ENCODE data around the gene FBXL15. TPM values are rescaled to one million over a fixed set of nuclear protein-coding genes. Genes with fewer than 3 reads are reported as not detected.

Gene FBXL15
- total and polyA plus RNA-seq, 7 donors, result 7.9 to 14.8 (median 10.8) TPM

- Histone ChIP-seq H3K9me3 (no peaks in the 10 kb centered on the region), H3K36me3 (ENCODE audit: insufficient read depth in 1 of 2, low read depth in 1 of 2) (peaks cover 12 to 100% of the 10 kb centered on the region in 2 donors), H3K4me1 (no peaks in the 10 kb centered on the region), H3K4me3 (no peak overlapping the region), H3K27ac (no peak overlapping the region), H3K27me3 (ENCODE audit: insufficient read depth in 3 of 3, low read length in 2 of 3) (no peaks in the 10 kb centered on the region)
- DNase-seq, result no peak
- intact Hi-C loops (cut with DNase I), result no loop called here
- WGBS, 3 donors, result 89 to 92% (median 91%) methylated on average over 11 to 12 of the region's 12 CpGs
- ATAC-seq, result no peak
- TF ChIP-seq, protein P1, sequence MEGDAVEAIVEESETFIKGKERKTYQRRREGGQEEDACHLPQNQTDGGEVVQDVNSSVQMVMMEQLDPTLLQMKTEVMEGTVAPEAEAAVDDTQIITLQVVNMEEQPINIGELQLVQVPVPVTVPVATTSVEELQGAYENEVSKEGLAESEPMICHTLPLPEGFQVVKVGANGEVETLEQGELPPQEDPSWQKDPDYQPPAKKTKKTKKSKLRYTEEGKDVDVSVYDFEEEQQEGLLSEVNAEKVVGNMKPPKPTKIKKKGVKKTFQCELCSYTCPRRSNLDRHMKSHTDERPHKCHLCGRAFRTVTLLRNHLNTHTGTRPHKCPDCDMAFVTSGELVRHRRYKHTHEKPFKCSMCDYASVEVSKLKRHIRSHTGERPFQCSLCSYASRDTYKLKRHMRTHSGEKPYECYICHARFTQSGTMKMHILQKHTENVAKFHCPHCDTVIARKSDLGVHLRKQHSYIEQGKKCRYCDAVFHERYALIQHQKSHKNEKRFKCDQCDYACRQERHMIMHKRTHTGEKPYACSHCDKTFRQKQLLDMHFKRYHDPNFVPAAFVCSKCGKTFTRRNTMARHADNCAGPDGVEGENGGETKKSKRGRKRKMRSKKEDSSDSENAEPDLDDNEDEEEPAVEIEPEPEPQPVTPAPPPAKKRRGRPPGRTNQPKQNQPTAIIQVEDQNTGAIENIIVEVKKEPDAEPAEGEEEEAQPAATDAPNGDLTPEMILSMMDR (IDR thresholded peaks at IDR 0.05), result no peak
Observed at GRCh38 chr10:102376901-102377300, 43.7 kb upstream of the FBXL15 start.

- Histone ChIP-seq H3K27ac (no peak overlapping the region), H3K36me3 (ENCODE audit: insufficient read depth in 1 of 2, low read depth in 1 of 2) (peaks cover 9 to 92% of the 10 kb centered on the region in 2 donors), H3K9me3 (no peaks in the 10 kb centered on the region), H3K4me1 (no peaks in the 10 kb centered on the region), H3K4me3 (no peak overlapping the region), H3K27me3 (ENCODE audit: insufficient read depth in 3 of 3, low read length in 2 of 3) (no peaks in the 10 kb centered on the region)
- TF ChIP-seq, protein P1 (IDR thresholded peaks at IDR 0.05), result no peak
- DNase-seq (no peak), ATAC-seq (no peak)
- WGBS, 3 donors, result 92 to 98% (median 97%) methylated on average over 6 of the region's 6 CpGs
- intact Hi-C loops (cut with DNase I), result no loop called here
Observed at GRCh38 chr10:102379383-102379782, 41.3 kb upstream of the FBXL15 start.

DNA sequence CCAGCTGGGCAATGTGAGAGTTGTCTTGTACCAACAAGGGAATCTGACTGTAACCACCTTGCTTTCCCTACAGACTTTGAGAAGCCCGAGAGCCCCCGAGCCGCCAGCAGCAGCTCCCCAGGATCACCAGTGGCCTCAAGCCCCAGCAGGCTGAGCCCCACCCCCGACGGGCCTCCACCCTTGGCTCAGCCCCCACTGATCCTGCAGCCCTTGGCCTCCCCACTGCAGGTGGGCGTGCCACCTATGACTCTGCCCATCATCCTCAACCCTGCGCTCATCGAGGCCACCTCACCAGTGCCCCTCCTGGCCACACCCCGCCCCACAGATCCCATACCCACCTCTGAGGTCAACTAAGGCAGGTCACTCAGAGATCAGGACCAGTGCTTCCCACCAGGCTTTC, 38.7 kb upstream of the FBXL15 start:
- no peak for DNase-seq
- ATAC-seq, result no peak
- TF ChIP-seq, protein P1 (IDR thresholded peaks at IDR 0.05), result no peak
- Histone ChIP-seq H3K4me1 (no peaks in the 10 kb centered on the region), H3K4me3 (no peak overlapping the region), H3K9me3 (no peaks in the 10 kb centered on the region), H3K36me3 (ENCODE audit: insufficient read depth in 1 of 2, low read depth in 1 of 2) (peaks cover 9 to 66% of the 10 kb centered on the region in 2 donors), H3K27ac (no peak overlapping the region), H3K27me3 (ENCODE audit: insufficient read depth in 3 of 3, low read length in 2 of 3) (no peaks in the 10 kb centered on the region)
- 85 to 87% (median 86%) methylated on average over 9 of the region's 9 CpGs for WGBS, 3 donors
- intact Hi-C loops (cut with DNase I), result no loop called here

- intact Hi-C loops (cut with DNase I), result no loop called here
Observed at GRCh38 chr10:102382871-102383270, 37.8 kb upstream of the FBXL15 start.

More at GRCh38 chr10:102382871-102383270, 37.8 kb upstream of the FBXL15 start:
- Histone ChIP-seq H3K4me1 (no peaks in the 10 kb centered on the region), H3K4me3 (no peak overlapping the region), H3K9me3 (no peaks in the 10 kb centered on the region), H3K27me3 (ENCODE audit: insufficient read depth in 3 of 3, low read length in 2 of 3) (no peaks in the 10 kb centered on the region), H3K36me3 (ENCODE audit: insufficient read depth in 1 of 2, low read depth in 1 of 2) (peaks cover 9 to 57% of the 10 kb centered on the region in 2 donors), H3K27ac (no peak overlapping the region)
- DNase-seq, result no peak
- no peak for ATAC-seq
- TF ChIP-seq, protein P1 (IDR thresholded peaks at IDR 0.05), result no peak
- WGBS, 3 donors, result 89 to 93% (median 91%) methylated on average over 8 of the region's 8 CpGs
